Suprapubic skin (tissue), 4 donors: ENCODE measurements around the gene UNC5B. TPM values are rescaled to one million over a fixed set of nuclear protein-coding genes. Genes with fewer than 3 reads are reported as not detected.

Experiments
- DNase-seq, 2 donors: peaks; one replicate each; pipeline ENCODE4 v3.0.0-alpha.2; 2019; ENCODE audit warnings: low spot score in 2 of 2
- H3K27ac ChIP-seq: fragments of 200-600 bp; sonication (generic); one replicate; pipeline ENCODE4 v1.5.1; 2019
- H3K27me3 ChIP-seq: fragments of 200-600 bp; sonication (generic); one replicate; pipeline ENCODE4 v1.5.1; 2019
- H3K36me3 ChIP-seq: fragments of 200-600 bp; sonication (generic); one replicate; pipeline ENCODE4 v1.5.1; 2019
- H3K4me1 ChIP-seq: fragments of 200-600 bp; sonication (generic); one replicate; pipeline ENCODE4 v1.5.1; 2019
- H3K4me3 ChIP-seq: fragments of 200-600 bp; sonication (generic); one replicate; pipeline ENCODE4 v1.5.1; 2019; ENCODE audit warnings: mild to moderate bottlenecking
- H3K9me3 ChIP-seq: fragments of 200-600 bp; sonication (generic); one replicate; pipeline ENCODE4 v1.5.1; 2019
- EP300 ChIP-seq: sonication (generic); formaldehyde crosslinking; IDR thresholded peaks from one replicate; pipeline ENCODE4 v1.6.1; 2017; ENCODE audit warnings: antibody characterized with exemption
- POLR2A ChIP-seq, 2 donors: fragments of 450-650 bp; IDR thresholded peaks; one replicate each; pipeline ENCODE4 v1.6.1; 2017; ENCODE audit warnings: antibody characterized with exemption in 2 of 2, mild to moderate bottlenecking in 2 of 2, moderate library complexity in 2 of 2
- POLR2AphosphoS5 ChIP-seq, 3 donors: sonication (generic); formaldehyde crosslinking; IDR thresholded peaks; one replicate each; pipeline ENCODE4 v1.6.1; 2017; ENCODE audit warnings: antibody characterized with exemption in 3 of 3
- WGBS: methylation state at CpG from one replicate; pipeline ENCODE4 v1.1.5; 2018; 5-methylcytosine and 5-hydroxymethylcytosine counted together
- total RNA-seq, 4 donors: library from RNA; depleted of rRNA; stranded (reverse); fragments of >200 nt; gene quantifications; one replicate each; pipeline ENCODE4 v1.1.0, GENCODE V29; 2016
- TF ChIP-seq, protein P1 (sequence below), 2 donors: fragments of 200-600 bp in 1 of 2; fragments of 450-650 bp in 1 of 2; sonication (generic) in 1 of 2; IDR thresholded peaks; one replicate each; pipeline ENCODE4 v1.5.1; 2016 to 2019; ENCODE audit warnings: antibody characterized with exemption in 2 of 2, mild to moderate bottlenecking in 1 of 2, moderate library complexity in 1 of 2

Gene UNC5B
- total RNA-seq, 4 donors from 2014 or later, result 7.2 to 45.7 (median 14.7) TPM

- DNase-seq, result no peak
- WGBS, result 94% methylated on average over 15 of the region's 15 CpGs
- TF ChIP-seq POLR2A (IDR thresholded peaks at IDR 0.05), result no peak
- TF ChIP-seq POLR2AphosphoS5 (IDR thresholded peaks at IDR 0.05), result no peak
- TF ChIP-seq, protein P1, sequence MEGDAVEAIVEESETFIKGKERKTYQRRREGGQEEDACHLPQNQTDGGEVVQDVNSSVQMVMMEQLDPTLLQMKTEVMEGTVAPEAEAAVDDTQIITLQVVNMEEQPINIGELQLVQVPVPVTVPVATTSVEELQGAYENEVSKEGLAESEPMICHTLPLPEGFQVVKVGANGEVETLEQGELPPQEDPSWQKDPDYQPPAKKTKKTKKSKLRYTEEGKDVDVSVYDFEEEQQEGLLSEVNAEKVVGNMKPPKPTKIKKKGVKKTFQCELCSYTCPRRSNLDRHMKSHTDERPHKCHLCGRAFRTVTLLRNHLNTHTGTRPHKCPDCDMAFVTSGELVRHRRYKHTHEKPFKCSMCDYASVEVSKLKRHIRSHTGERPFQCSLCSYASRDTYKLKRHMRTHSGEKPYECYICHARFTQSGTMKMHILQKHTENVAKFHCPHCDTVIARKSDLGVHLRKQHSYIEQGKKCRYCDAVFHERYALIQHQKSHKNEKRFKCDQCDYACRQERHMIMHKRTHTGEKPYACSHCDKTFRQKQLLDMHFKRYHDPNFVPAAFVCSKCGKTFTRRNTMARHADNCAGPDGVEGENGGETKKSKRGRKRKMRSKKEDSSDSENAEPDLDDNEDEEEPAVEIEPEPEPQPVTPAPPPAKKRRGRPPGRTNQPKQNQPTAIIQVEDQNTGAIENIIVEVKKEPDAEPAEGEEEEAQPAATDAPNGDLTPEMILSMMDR (IDR thresholded peaks at IDR 0.05), result no peak
- no peak for TF ChIP-seq EP300
- Histone ChIP-seq H3K9me3 (no peaks in the 10 kb centered on the region), H3K27ac (no peak overlapping the region), H3K4me3 (no peak overlapping the region), H3K4me1 (peaks cover 16% of the 10 kb centered on the region), H3K36me3 (peaks cover 5% of the 10 kb centered on the region), H3K27me3 (no peaks in the 10 kb centered on the region)
Observed at GRCh38 chr10:71335173-71335708, 122.9 kb downstream of the UNC5B start.

DNA sequence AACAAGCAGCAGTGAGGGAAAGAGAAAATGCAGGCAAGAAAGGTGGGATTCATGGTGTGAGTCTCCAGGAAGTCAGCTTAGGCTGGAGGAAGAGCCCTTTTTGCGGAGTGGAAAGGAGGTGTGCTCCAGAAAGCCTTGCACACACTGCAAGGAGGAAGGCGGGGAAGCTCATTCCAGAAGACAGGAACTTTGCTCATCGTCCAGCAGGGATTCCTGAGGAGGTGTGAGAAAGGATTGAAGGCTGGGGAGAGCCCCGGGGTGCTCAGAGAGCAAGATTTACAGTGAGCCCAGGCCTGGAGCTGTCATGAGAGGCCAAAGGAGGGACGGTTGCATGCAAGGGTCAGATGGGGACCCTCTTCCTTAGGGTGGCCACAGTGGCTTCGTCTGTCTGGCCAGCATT is 124.3 kb downstream of the UNC5B start:
- DNase-seq, result no peak
- H3K27ac ChIP-seq, result no peak overlapping the region

GRCh38 chr10:71337219-71337701 is 124.9 kb downstream of the UNC5B start:
- Histone ChIP-seq H3K9me3 (no peaks in the 10 kb centered on the region), H3K4me1 (peaks cover 16% of the 10 kb centered on the region), H3K4me3 (no peak overlapping the region), H3K27ac (no peak overlapping the region), H3K36me3 (peaks cover 5% of the 10 kb centered on the region), H3K27me3 (no peaks in the 10 kb centered on the region)
- DNase-seq, result no peak
- 90% methylated on average over 13 of the region's 13 CpGs for WGBS
- TF ChIP-seq POLR2A (IDR thresholded peaks at IDR 0.05) (no peak), POLR2AphosphoS5 (IDR thresholded peaks at IDR 0.05) (no peak), EP300 (no peak)
- TF ChIP-seq, protein P1 (IDR thresholded peaks at IDR 0.05), result no peak

More for the DNA sequence above, 124.3 kb downstream of the UNC5B start:
- Histone ChIP-seq H3K4me1 (peaks cover 16% of the 10 kb centered on the region), H3K4me3 (no peak overlapping the region), H3K36me3 (peaks cover 5% of the 10 kb centered on the region), H3K9me3 (no peaks in the 10 kb centered on the region), H3K27me3 (no peaks in the 10 kb centered on the region)
- TF ChIP-seq EP300 (no peak), POLR2AphosphoS5 (IDR thresholded peaks at IDR 0.05) (no peak), POLR2A (IDR thresholded peaks at IDR 0.05) (no peak)
- TF ChIP-seq, protein P1 (IDR thresholded peaks at IDR 0.05), result no peak
- WGBS, result 85% methylated on average over 6 of the region's 6 CpGs

DNA sequence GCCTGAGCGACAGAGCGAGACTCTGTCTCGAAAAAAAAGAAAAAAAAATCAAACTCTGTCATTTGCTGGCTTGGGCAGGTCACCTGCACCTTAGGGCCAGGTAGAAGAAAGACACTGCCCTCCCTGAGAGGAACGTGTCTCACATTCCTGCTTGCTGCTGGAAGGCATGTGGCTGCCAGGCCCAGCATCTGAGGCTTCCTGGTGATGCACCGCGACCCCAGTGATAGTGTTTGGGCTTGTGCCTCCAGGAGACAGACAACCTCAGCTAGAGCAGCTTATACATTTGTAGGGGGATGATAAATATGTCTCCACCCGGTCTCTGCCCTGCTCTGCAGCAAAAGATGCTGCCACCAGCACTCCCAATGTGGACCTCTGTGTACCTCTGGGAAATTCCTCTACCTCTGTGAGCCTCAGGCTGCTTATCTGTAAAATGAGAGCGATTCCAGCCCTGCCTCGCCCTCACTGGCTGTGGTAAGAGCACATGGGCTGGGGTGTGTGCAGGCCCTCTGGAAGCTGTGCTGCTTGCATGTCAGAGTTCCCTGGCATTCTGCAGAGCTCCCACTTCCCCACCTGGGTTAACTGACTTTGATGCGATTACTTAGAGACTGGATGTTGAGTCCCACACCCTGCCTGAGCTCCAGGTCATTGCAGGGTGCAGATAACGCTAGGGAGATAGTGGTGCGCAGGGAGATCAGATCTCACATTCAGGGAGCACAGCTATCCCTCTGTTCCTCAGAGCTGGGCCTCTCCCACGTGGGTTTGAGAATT is 126.5 kb downstream of the UNC5B start:
- H3K36me3 ChIP-seq, result peaks cover 5% of the 10 kb centered on the region
- no peak overlapping the region for H3K27ac ChIP-seq
- H3K27me3 ChIP-seq, result no peaks in the 10 kb centered on the region
- peaks cover under 1% of the 10 kb centered on the region for H3K4me1 ChIP-seq
- H3K9me3 ChIP-seq, result no peaks in the 10 kb centered on the region
- TF ChIP-seq POLR2A (IDR thresholded peaks at IDR 0.05), result no peak
- no peak for TF ChIP-seq EP300
- TF ChIP-seq POLR2AphosphoS5 (IDR thresholded peaks at IDR 0.05), result no peak
- TF ChIP-seq, protein P1 (IDR thresholded peaks at IDR 0.05), result no peak
- DNase-seq, result no peak
- 78% methylated on average over 10 of the region's 13 CpGs for WGBS
- H3K4me3 ChIP-seq, result no peak overlapping the region
